Loucy (cell line): ENCODE results near the gene OR4K5.
"Not testable (repeated sequence)": the region's sequence is repeated elsewhere in the genome, so short reads cannot be mapped to it uniquely, and the experiment has no call there.

Experiments used
- H2AFZ ChIP-seq: fragments of 200-600 bp; sonication (generic); 2 replicates; pipeline ENCODE4 v1.6.0; 2016; ENCODE audit warnings: antibody characterized with exemption, mild to moderate bottlenecking, low read length, moderate library complexity
- H3F3A ChIP-seq: fragments of 200-600 bp; 2 replicates; pipeline ENCODE4 v1.6.0; 2016; ENCODE audit warnings: antibody characterized with exemption, low read depth, mild to moderate bottlenecking
- H3K27me3 ChIP-seq: fragments of 200-600 bp; sonication (generic); 2 replicates; pipeline ENCODE4 v1.6.1; 2014; ENCODE audit warnings: low read length, mild to moderate bottlenecking; ENCODE audit not compliant: insufficient read depth, poor library complexity, severe bottlenecking
- H3K36me3 ChIP-seq: fragments of 200-600 bp; sonication (generic); 2 replicates; pipeline ENCODE4 v1.6.1; 2016; ENCODE audit warnings: low read length; ENCODE audit not compliant: insufficient read depth
- H3K4me1 ChIP-seq: fragments of 200-600 bp; sonication (generic); 2 replicates; pipeline ENCODE4 v1.5.1; 2014; ENCODE audit warnings: low read length, mild to moderate bottlenecking; ENCODE audit not compliant: insufficient read depth, poor library complexity, severe bottlenecking
- H3K4me2 ChIP-seq: fragments of 200-600 bp; sonication (generic); 2 replicates; pipeline ENCODE4 v1.6.0; 2014; ENCODE audit warnings: antibody characterized with exemption, low read length, low read depth, mild to moderate bottlenecking; ENCODE audit not compliant: poor library complexity, severe bottlenecking
- H3K4me3 ChIP-seq: fragments of 200-600 bp; sonication (generic); 2 replicates; pipeline ENCODE4 v1.5.1; 2014; ENCODE audit warnings: low read length, mild to moderate bottlenecking, mixed read lengths; ENCODE audit not compliant: poor library complexity, severe bottlenecking
- H3K79me2 ChIP-seq: fragments of 200-600 bp; sonication (generic); 2 replicates; pipeline ENCODE4 v1.6.1; 2014; ENCODE audit warnings: low read length; ENCODE audit not compliant: insufficient read depth
- H3K9ac ChIP-seq: fragments of 200-600 bp; sonication (generic); 2 replicates; pipeline ENCODE4 v1.6.0; 2014; ENCODE audit warnings: mild to moderate bottlenecking, low read depth, low read length, moderate library complexity; ENCODE audit not compliant: poor library complexity, severe bottlenecking
- H3K9me2 ChIP-seq: fragments of 200-600 bp; sonication (generic); replicated peaks from 2 replicates; pipeline ENCODE4 v1.6.1; 2016; ENCODE audit warnings: low read depth, low read length, mixed read lengths
- H3K9me3 ChIP-seq: fragments of 200-600 bp; sonication (generic); 2 replicates; pipeline ENCODE4 v1.6.1; 2014; ENCODE audit warnings: mild to moderate bottlenecking, antibody characterized with exemption, low read length, low read depth; ENCODE audit not compliant: insufficient read depth
- H4K20me1 ChIP-seq: fragments of 200-600 bp; sonication (generic); 2 replicates; pipeline ENCODE4 v1.6.0; 2014; ENCODE audit warnings: antibody characterized with exemption, low read length, mild to moderate bottlenecking; ENCODE audit not compliant: insufficient read depth, poor library complexity, severe bottlenecking
- EZH2phosphoT487 ChIP-seq: fragments of 200-600 bp; IDR thresholded peaks from 2 replicates; pipeline ENCODE4 v1.6.1; 2018; ENCODE audit warnings: antibody characterized with exemption, mild to moderate bottlenecking, moderate library complexity, borderline replicate concordance
- TF ChIP-seq, protein P1 (sequence below): fragments of 200-600 bp; sonication (generic); conservative IDR thresholded peaks from 2 replicates; pipeline ENCODE4 v1.5.1; 2014; ENCODE audit warnings: mild to moderate bottlenecking, antibody characterized with exemption, low read length

OR4K5 gene

DNA sequence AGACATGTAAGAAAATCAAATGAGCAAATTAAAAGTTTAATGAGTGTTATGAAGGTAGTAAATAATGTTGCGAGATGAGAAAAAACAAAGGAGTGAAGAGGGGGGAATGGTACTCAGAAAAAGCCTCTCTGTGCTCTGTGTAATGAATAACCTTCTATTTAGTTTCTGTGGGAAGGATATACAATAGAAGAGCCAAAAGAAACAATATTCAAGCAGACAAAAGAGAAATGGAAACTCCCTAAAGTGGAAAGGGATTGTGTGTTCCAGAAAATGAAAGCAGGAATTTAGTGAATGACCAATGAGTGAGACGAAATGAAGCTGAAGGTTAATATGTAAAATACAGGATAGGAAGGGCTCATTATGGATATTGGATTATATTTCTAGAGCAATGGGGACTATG, 28.8 kb downstream of the OR4K5 start:
- H3K9me3 ChIP-seq: no peaks in the 10 kb centered on the region
- TF ChIP-seq EZH2phosphoT487: no peak
- TF ChIP-seq, protein P1, sequence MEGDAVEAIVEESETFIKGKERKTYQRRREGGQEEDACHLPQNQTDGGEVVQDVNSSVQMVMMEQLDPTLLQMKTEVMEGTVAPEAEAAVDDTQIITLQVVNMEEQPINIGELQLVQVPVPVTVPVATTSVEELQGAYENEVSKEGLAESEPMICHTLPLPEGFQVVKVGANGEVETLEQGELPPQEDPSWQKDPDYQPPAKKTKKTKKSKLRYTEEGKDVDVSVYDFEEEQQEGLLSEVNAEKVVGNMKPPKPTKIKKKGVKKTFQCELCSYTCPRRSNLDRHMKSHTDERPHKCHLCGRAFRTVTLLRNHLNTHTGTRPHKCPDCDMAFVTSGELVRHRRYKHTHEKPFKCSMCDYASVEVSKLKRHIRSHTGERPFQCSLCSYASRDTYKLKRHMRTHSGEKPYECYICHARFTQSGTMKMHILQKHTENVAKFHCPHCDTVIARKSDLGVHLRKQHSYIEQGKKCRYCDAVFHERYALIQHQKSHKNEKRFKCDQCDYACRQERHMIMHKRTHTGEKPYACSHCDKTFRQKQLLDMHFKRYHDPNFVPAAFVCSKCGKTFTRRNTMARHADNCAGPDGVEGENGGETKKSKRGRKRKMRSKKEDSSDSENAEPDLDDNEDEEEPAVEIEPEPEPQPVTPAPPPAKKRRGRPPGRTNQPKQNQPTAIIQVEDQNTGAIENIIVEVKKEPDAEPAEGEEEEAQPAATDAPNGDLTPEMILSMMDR: no peak
- H3K9ac ChIP-seq: no peak overlapping the region
- no peaks in the 10 kb centered on the region for H3F3A ChIP-seq
- H2AFZ ChIP-seq: no peak overlapping the region
- H3K4me2 ChIP-seq: no peak overlapping the region
- H3K36me3 ChIP-seq: no peaks in the 10 kb centered on the region
- H3K4me3 ChIP-seq: no peak overlapping the region
- H4K20me1 ChIP-seq: no peaks in the 10 kb centered on the region
- H3K9me2 ChIP-seq: no peaks in the 10 kb centered on the region; the same call in 1 of the 2 replicates
- H3K79me2 ChIP-seq: no peaks in the 10 kb centered on the region
- no peaks in the 10 kb centered on the region for H3K4me1 ChIP-seq
- H3K27me3 ChIP-seq: no peaks in the 10 kb centered on the region

DNA sequence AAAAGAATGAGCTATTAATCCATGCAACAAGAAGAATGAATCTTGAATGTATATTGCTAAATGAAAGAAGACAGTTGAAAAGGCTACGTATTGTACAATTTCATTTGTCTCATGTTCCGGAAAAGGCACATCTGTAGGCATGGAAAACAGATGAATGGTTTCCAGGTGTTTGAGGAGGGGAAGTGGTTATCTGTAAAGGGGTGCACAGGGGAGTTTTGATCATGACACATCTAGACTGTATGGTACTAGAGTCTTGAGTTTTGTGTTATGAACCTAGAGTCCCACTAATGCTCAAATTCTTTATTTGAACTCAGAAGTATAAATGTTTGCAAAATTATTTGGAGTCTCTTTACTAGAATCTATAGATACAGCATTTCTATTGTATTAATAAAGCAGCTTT, 49.3 kb downstream of the OR4K5 start:
- not testable (repeated sequence) for H3K9me2 ChIP-seq, H3F3A ChIP-seq, H3K4me3 ChIP-seq

More for the DNA sequence above, 49.3 kb downstream of the OR4K5 start:
- H3K4me2 ChIP-seq, H3K9ac ChIP-seq, H3K4me1 ChIP-seq, H3K27me3 ChIP-seq, H2AFZ ChIP-seq, H3K36me3 ChIP-seq, H3K9me3 ChIP-seq, H3K79me2 ChIP-seq, H4K20me1 ChIP-seq: not testable (repeated sequence)
